Fibroblast of skin of left biceps (primary cell): ENCODE data around the gene ABCA13.

Source experiments
- DNase-seq, 2 experiments: peaks; one replicate each; pipeline ENCODE4 v3.0.0-alpha.2; 2013; ENCODE audit warnings: low read depth in 2 of 2

The ABCA13 gene

GRCh38 chr7:48511080-48511479, 339.8 kb downstream of the ABCA13 start:
- no peak for DNase-seq

GRCh38 chr7:48512892-48513291, 341.6 kb downstream of the ABCA13 start:
- no peak for DNase-seq

- no peak for DNase-seq
Observed at GRCh38 chr7:48515171-48515570, 343.9 kb downstream of the ABCA13 start.

GRCh38 chr7:48518092-48518491, 346.8 kb downstream of the ABCA13 start:
- no peak for DNase-seq

DNA sequence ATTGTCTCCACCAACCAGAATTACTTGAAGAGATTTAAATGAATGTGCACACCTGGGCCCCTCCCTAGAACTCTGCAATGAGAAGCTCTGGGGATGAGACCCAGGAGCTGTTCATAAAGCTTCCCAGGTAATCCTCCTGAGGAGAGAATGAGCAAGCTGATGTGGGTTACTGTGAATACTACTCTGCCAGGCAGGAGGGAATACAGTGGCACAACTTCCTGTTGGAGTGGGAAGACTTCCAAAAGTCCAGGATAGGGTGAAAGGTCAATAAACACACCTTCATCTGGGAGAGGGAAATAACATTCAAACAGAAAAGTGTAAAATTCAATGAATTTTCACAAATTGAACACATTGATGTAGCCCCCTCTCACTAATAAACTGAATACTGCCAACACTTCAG, 351.4 kb downstream of the ABCA13 start:
- DNase-seq, result no peak

GRCh38 chr7:48525736-48526732, 354.8 kb downstream of the ABCA13 start:
- no peak for DNase-seq

GRCh38 chr7:48528646-48529045, 357.4 kb downstream of the ABCA13 start:
- DNase-seq, result no peak

GRCh38 chr7:48537561-48537960, 366.3 kb downstream of the ABCA13 start:
- no peak for DNase-seq

DNA sequence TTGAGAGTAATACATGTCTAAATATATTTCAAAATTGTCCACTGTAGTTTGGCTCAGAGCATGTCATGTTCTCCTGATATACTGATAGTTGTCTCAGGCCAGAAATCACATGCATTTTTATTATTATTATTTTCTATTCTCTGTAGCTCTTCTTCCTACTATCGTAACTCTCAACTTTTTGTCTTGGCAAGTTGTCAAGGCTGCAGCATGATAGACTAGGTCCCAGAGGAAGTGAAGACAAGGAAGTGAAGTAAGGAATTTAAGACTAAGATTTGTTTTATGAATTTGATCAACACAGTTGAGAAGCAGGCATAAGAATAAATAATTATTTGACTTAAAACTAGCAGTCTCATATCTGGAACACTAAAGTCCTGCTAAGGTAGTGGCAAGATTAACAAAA, 369.5 kb downstream of the ABCA13 start:
- DNase-seq, result no peak

DNA sequence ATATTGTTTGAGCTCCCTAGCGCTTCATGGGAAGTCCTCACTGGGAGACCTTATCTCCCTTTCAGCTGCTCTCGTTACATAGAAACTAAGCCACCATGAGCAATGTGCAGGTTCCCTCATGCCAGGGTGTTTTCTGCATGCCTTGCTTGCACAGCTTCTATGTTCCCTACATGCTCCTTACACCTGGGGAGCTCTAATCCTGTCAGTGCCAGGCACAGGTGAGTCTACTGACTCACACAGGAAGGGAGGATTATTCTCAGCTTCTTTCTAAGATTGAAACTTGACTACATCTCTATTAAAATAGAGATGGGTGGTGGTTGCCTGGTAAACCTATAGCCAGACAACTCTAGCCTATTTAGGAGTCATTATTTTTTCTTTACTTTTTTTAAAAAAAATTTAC, 377.4 kb downstream of the ABCA13 start:
- DNase-seq, result no peak

DNA sequence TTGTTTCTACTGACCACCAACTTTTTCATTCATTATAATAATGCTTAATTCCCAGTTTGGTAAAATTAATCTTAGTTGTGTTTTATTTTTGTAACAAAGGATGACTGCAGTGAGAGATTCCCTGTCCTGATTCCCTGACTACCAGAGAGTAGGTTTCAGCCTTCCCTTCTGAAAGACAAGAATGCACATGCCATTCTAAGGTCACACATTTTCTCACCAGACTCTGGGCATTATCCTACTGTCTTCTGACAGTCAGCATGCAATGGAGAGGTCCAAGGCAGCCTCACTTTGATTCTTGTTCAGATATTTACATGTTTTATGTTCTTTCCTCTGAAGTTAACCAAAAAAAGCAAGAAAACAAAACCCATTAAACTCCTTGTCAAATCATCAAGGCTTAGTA, 380.4 kb downstream of the ABCA13 start:
- no peak for DNase-seq

DNA sequence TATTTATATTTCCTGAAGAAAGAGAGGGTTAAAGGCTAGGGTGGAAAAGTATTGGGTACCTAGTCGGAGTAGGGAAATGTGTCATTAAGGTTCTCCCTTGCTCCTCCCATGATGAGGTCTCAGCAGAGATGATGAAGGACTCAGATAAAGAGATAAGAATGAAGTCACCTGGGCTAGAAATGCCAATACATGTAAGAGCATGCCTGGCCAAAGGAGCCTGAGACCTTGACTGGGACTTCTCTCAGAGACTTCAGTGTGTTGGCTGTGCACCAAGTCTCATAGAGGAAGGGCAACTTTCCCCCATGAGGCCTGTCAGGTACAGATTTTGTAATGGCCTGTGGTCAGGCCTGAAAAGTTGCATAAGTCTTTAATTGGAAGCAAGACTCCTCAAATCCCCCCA, 392.1 kb downstream of the ABCA13 start:
- DNase-seq, result no peak

- DNase-seq, result no peak
Observed at GRCh38 chr7:48575516-48575915, 404.3 kb downstream of the ABCA13 start.

DNA sequence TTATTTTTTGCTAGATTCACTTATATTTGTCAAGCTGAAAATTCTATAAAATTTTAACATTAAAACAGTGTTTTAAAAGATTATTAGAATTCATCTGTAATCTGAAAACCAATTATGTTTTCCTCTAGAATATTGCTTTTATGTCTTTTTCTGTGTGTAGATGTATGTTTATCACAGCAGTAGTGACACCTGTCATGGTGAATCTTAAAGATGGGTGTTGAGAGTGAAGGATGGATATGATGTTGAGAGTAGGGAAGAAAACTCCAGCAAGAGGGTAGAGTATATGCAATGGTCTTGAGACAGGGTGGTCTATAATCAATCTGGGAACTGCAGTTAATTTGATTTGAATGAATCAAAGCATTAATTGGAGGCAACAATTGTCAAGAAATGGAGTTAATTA, 416.2 kb downstream of the ABCA13 start:
- DNase-seq, result no peak

- no peak for DNase-seq
Observed at GRCh38 chr7:48594349-48594748, 423.1 kb downstream of the ABCA13 start.

GRCh38 chr7:48595756-48596155, 424.5 kb downstream of the ABCA13 start:
- DNase-seq, result no peak

DNA sequence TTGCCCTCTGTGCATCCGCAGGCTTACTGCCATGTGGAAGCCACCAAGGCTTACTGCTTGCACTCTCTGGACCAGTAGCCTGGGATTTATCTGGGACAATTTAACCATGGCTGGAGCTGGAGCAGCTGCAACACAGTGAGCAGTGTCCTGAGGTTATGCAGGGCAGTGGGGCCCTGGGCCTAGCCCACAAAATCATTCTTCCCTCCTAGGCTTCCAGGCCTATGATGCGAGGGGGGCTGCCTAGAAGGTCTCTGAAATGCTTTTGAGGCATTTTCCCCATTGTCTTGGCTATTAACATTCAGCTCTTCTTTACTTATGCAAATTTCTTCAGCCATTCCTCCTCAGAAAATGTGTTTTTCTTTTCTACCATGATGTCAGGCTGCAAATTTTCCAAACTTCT, 439.4 kb downstream of the ABCA13 start:
- DNase-seq, result no peak

GRCh38 chr7:48611993-48612392, 440.7 kb downstream of the ABCA13 start:
- DNase-seq, result no peak

DNA sequence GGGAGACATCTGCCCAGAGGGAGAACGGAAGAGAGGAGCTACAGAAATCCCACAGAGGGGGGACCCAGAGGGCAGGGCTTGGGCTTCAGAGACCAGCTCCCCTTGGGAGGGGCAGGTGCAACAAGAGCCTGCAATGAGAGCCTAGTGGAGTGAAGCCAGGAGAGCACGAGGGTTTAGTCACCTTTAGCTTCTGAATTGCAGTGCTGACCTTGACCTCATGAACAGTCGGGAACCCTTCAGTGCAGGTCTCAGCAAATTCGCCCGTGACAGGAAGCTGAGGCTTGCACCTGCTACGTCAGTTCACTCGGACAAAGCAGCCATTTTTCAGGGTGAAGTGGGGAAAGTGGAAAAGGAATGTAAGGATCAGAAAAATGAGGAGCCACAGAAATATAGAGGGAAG, 446.2 kb downstream of the ABCA13 start:
- DNase-seq, result no peak

GRCh38 chr7:48617993-48618392, 446.7 kb downstream of the ABCA13 start:
- DNase-seq, result no peak

DNA sequence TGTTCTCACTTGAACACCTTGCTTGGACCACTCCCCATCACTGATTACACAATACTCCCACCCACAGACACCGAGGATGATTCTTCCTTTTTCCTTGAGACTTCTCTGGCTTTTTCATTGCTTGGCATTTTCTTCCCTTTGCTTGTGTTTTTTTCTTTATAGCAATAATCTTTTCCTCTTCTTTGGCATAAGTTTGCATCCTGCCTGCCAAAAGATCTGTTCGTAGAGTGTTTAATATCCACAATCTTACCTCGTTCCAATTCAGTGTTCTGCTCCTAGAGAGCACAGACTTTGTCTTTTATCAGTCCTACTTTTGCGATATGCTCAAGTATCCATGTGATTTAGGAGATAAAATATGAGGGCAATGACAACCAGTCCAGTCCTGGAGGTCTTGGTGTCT, 449.8 kb downstream of the ABCA13 start:
- no peak for DNase-seq

DNA sequence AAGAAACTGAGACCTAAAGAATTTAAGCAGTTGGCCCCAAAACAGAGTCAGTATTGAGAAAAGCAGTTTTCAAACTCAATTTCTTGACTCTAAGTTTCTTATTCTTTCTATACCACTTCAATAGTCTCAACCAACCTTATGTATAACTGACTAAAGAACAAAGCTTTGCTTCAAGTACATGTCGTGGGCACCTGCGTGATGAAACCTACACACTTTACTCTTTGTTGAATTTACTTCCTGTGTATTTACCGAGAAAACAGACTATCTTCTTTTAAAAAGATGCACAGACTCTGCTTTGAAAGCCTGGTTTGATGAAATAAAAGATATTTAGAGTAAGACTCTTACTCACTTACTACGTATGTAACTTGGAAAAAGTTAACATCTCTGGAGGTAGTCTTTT, 455.9 kb downstream of the ABCA13 start:
- DNase-seq, result no peak

- no peak for DNase-seq
Observed at GRCh38 chr7:48628793-48629349, 457.6 kb downstream of the ABCA13 start.
